H9 (cell line): ENCODE measurements around the gene SDHAF2. TPM values are rescaled to one million over a fixed set of nuclear protein-coding genes. Genes with fewer than 3 reads are reported as not detected.

Source experiments
- DNase-seq: peaks from one replicate; pipeline ENCODE4 v3.0.0-alpha.2; 2017
- H2AFZ ChIP-seq: one replicate; pipeline ENCODE4 v1.6.1; 2013; ENCODE audit warnings: mild to moderate bottlenecking, low read length, control low read depth, moderate library complexity
- H2AK5ac ChIP-seq: 2 replicates; pipeline ENCODE4 v1.6.1; 2013; ENCODE audit warnings: low read length, control low read depth, mixed read lengths; ENCODE audit not compliant: insufficient read length
- H2BK120ac ChIP-seq: one replicate; pipeline ENCODE4 v1.6.1; 2013; ENCODE audit warnings: low read depth, mild to moderate bottlenecking, low read length, control low read depth, inconsistent platforms; ENCODE audit not compliant: poor library complexity, severe bottlenecking
- H2BK12ac ChIP-seq: 2 replicates; pipeline ENCODE4 v1.6.1; 2013; ENCODE audit warnings: low read length, control low read depth, mixed read lengths, low read depth; ENCODE audit not compliant: insufficient read length
- H2BK15ac ChIP-seq: 2 replicates; pipeline ENCODE4 v1.6.1; 2013; ENCODE audit warnings: low read depth, low read length, control low read depth
- H2BK20ac ChIP-seq: one replicate; pipeline ENCODE4 v1.6.1; 2013; ENCODE audit warnings: low read depth, mild to moderate bottlenecking, low read length, control low read depth, inconsistent platforms; ENCODE audit not compliant: poor library complexity, severe bottlenecking
- H2BK5ac ChIP-seq: 2 replicates; pipeline ENCODE4 v1.6.1; 2013; ENCODE audit warnings: low read length, control low read depth, mixed read lengths; ENCODE audit not compliant: insufficient read length
- H3K14ac ChIP-seq: 2 replicates; pipeline ENCODE4 v1.6.1; 2013; ENCODE audit warnings: low read length, control low read depth; ENCODE audit not compliant: insufficient read depth
- H3K18ac ChIP-seq: 2 replicates; pipeline ENCODE4 v1.6.1; 2013; ENCODE audit warnings: low read depth, mild to moderate bottlenecking, mixed read lengths, low read length, control low read depth; ENCODE audit not compliant: insufficient read length
- H3K23ac ChIP-seq: 2 replicates; pipeline ENCODE4 v1.6.1; 2013; ENCODE audit warnings: low read length, control low read depth, mixed read lengths, low read depth; ENCODE audit not compliant: insufficient read length
- H3K23me2 ChIP-seq: 2 replicates; pipeline ENCODE4 v1.6.1; 2013; ENCODE audit warnings: low read depth, mild to moderate bottlenecking, mixed read lengths, low read length, control low read depth; ENCODE audit not compliant: insufficient read length, poor library complexity, severe bottlenecking
- H3K27ac ChIP-seq: 2 replicates; pipeline ENCODE4 v1.5.1; 2013; ENCODE audit warnings: low read length, control low read depth, mixed read lengths, low read depth; ENCODE audit not compliant: insufficient read length
- H3K27me3 ChIP-seq: 2 replicates; pipeline ENCODE4 v1.6.1; 2013; ENCODE audit warnings: low read length, control low read depth, inconsistent platforms; ENCODE audit not compliant: insufficient read depth
- H3K4ac ChIP-seq: 2 replicates; pipeline ENCODE4 v1.6.1; 2013; ENCODE audit warnings: low read depth, mild to moderate bottlenecking, control low read depth, inconsistent platforms, low read length, moderate library complexity
- H3K4me1 ChIP-seq: 2 replicates; pipeline ENCODE4 v1.6.1; 2013; ENCODE audit warnings: low read length, control low read depth, inconsistent platforms; ENCODE audit not compliant: insufficient read depth
- H3K4me2 ChIP-seq: 2 replicates; pipeline ENCODE4 v1.6.1; 2013; ENCODE audit warnings: low read length, control low read depth, mixed read lengths; ENCODE audit not compliant: insufficient read length, insufficient read depth
- H3K56ac ChIP-seq: 2 replicates; pipeline ENCODE4 v1.6.1; 2013; ENCODE audit warnings: low read depth, mild to moderate bottlenecking, mixed read lengths, low read length, control low read depth; ENCODE audit not compliant: insufficient read length
- H3K79me1 ChIP-seq: 2 replicates; pipeline ENCODE4 v1.6.1; 2013; ENCODE audit warnings: low read depth, mild to moderate bottlenecking, moderate library complexity, low read length, control low read depth, inconsistent platforms; ENCODE audit not compliant: insufficient read depth, poor library complexity, severe bottlenecking
- H3K79me2 ChIP-seq: 2 replicates; pipeline ENCODE4 v1.6.1; 2013; ENCODE audit warnings: low read length, control low read depth, inconsistent platforms; ENCODE audit not compliant: insufficient read depth
- H3K9ac ChIP-seq: 2 replicates; pipeline ENCODE4 v1.6.1; 2013; ENCODE audit warnings: low read length, control low read depth, mixed read lengths; ENCODE audit not compliant: insufficient read length; ENCODE audit errors: extremely low read depth
- H3K9me3 ChIP-seq: one replicate; pipeline ENCODE4 v1.6.1; 2013; ENCODE audit warnings: low read depth, low read length, inconsistent platforms; ENCODE audit not compliant: control insufficient read depth
- H3T11ph ChIP-seq: one replicate; pipeline ENCODE4 v1.6.1; 2013; ENCODE audit warnings: mild to moderate bottlenecking, low read length, control low read depth, inconsistent platforms
- H4K20me1 ChIP-seq: one replicate; pipeline ENCODE4 v1.6.1; 2013; ENCODE audit not compliant: control insufficient read depth, insufficient read length, insufficient read depth
- H4K5ac ChIP-seq: 2 replicates; pipeline ENCODE4 v1.6.1; 2013; ENCODE audit warnings: low read depth, mild to moderate bottlenecking, mixed read lengths, low read length, control low read depth; ENCODE audit not compliant: insufficient read length
- H4K8ac ChIP-seq: replicated peaks from 2 replicates; pipeline ENCODE4 v1.6.1; 2013; ENCODE audit warnings: low read length, control low read depth, mixed read lengths, low read depth; ENCODE audit not compliant: insufficient read length
- H4K91ac ChIP-seq: 2 replicates; pipeline ENCODE4 v1.6.1; 2013; ENCODE audit warnings: low read depth, mild to moderate bottlenecking, moderate library complexity, mixed read lengths, low read length, control low read depth; ENCODE audit not compliant: insufficient read length
- H3K27ac Mint-ChIP-seq, 3 experiments: 2 replicates in 2 of 3; 3 replicates in 1 of 3; pipeline ENCODE4 v1.8.0; 2020 to 2021; ENCODE audit warnings: mixed read lengths in 3 of 3, mild to moderate bottlenecking in 1 of 3, moderate library complexity in 1 of 3
- H3K27me3 Mint-ChIP-seq: 2 replicates; pipeline ENCODE4 v1.8.0; 2021; ENCODE audit warnings: low read depth, mild to moderate bottlenecking, moderate library complexity, mixed read lengths
- H3K36me3 Mint-ChIP-seq, 3 experiments: 2 replicates in 2 of 3; 3 replicates in 1 of 3; pipeline ENCODE4 v1.8.0; 2020 to 2021; ENCODE audit warnings: low read depth in 3 of 3, mixed read lengths in 3 of 3; ENCODE audit not compliant: insufficient read depth in 1 of 3
- H3K4me1 Mint-ChIP-seq, 2 experiments: 2 replicates each; pipeline ENCODE4 v1.8.0; 2020; ENCODE audit warnings: mixed read lengths in 2 of 2
- H3K4me3 Mint-ChIP-seq, 2 experiments: 2 replicates in 1 of 2; 3 replicates in 1 of 2; pipeline ENCODE4 v1.8.0; 2020 to 2021; ENCODE audit warnings: mild to moderate bottlenecking in 2 of 2, mixed read lengths in 2 of 2, moderate library complexity in 1 of 2
- H3K9me3 Mint-ChIP-seq, 2 experiments: 2 replicates in 1 of 2; 3 replicates in 1 of 2; pipeline ENCODE4 v1.8.0; 2020; ENCODE audit warnings: mild to moderate bottlenecking in 2 of 2, mixed read lengths in 2 of 2, moderate library complexity in 1 of 2
- CTCF ChIP-seq: fragments of 200-600 bp; sonication (generic); conservative IDR thresholded peaks from 3 replicates; pipeline ENCODE4 v1.8.0; 2021; ENCODE audit warnings: antibody characterized with exemption, mild to moderate bottlenecking
- WGBS: extraction: QIAGEN DNeasy Blood & Tissue Kit; methylation state at CpG from one replicate; pipeline ENCODE4 v1.1.7; 2013; ENCODE audit warnings: missing lambda C conversion rate, low lambda C conversion rate, mixed read lengths; ENCODE audit not compliant: insufficient read length; ENCODE audit errors: extremely low coverage; 5-methylcytosine and 5-hydroxymethylcytosine counted together
- total RNA-seq: library from RNA; stranded (reverse); gene quantifications from 2 replicates; pipeline ENCODE4 v1.2.1, GENCODE V29; 2021

Gene SDHAF2
- total RNA-seq, 1 experiment from 2014 or later = 41.8 TPM

DNA sequence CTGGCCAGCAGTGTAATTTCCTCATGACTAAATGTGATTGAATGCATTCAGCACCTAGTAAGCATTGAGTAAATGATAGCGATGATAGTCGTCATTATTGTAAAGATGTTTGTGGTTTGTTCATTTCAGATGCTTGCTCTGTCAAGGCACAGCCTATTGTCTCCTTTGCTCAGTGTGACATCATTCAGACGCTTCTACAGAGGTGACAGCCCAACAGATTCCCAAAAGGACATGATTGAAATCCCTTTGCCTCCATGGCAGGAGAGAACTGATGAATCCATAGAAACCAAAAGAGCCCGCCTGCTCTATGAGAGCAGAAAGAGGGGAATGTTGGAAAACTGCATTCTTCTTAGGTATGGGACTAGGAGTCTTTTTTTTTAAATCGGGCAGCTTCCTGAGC is 7.6 kb downstream of the SDHAF2 start:
- Histone ChIP-seq H3K4me2 (no peak overlapping the region), H4K5ac (no peak overlapping the region), H3T11ph (no peak overlapping the region), H3K27ac (no peak overlapping the region), H2BK120ac (no peak overlapping the region), H3K14ac (no peak overlapping the region), H2AK5ac (no peak overlapping the region), H3K27me3 (no peaks in the 10 kb centered on the region), H3K9me3 (no peaks in the 10 kb centered on the region), H2AFZ (no peak overlapping the region), H4K20me1 (no peaks in the 10 kb centered on the region), H3K4ac (no peak overlapping the region), H2BK15ac (no peak overlapping the region), H2BK20ac (no peak overlapping the region), H3K9ac (no peak overlapping the region), H3K79me2 (peaks cover 18% of the 10 kb centered on the region; the same call in 1 of the 2 replicates), H3K23ac (no peak overlapping the region), H2BK5ac (no peak overlapping the region), H3K4me1 (no peaks in the 10 kb centered on the region), H4K91ac (no peak overlapping the region), H3K23me2 (no peaks in the 10 kb centered on the region), H4K8ac (no peak overlapping the region), H3K18ac (no peak overlapping the region), H2BK12ac (no peak overlapping the region), H3K79me1 (peaks cover 12% of the 10 kb centered on the region), H3K56ac (no peak overlapping the region)
- no peak for DNase-seq
- Mint-ChIP-seq H3K9me3 (no peaks in the 10 kb centered on the region; a peak in 1 of 5 replicates), H3K4me3 (no peak overlapping the region), H3K4me1 (peaks cover 4 to 6% of the 10 kb centered on the region in 2 experiments; a peak in 3 of 4 replicates), H3K36me3 (peaks cover 47 to 65% (median 57%) of the 10 kb centered on the region in 3 experiments; a peak in 6 of 7 replicates), H3K27me3 (no peaks in the 10 kb centered on the region), H3K27ac (no peak overlapping the region)
- no peak for TF ChIP-seq CTCF
- no CpG with 5 or more reads among the region's 5 CpGs for WGBS
